GM18858 (cell line): ENCODE results near the gene DIP2A.
"Not testable (repeated sequence)": the region's sequence is repeated elsewhere in the genome, so short reads cannot be mapped to it uniquely, and the experiment has no call there.

ENCODE experiments used
- ATAC-seq: cut with Tn5 transposase; IDR thresholded peaks from one replicate; pipeline ENCODE4 v1.9.1; 2021; ENCODE audit not compliant: unreplicated experiment

The DIP2A gene

DNA sequence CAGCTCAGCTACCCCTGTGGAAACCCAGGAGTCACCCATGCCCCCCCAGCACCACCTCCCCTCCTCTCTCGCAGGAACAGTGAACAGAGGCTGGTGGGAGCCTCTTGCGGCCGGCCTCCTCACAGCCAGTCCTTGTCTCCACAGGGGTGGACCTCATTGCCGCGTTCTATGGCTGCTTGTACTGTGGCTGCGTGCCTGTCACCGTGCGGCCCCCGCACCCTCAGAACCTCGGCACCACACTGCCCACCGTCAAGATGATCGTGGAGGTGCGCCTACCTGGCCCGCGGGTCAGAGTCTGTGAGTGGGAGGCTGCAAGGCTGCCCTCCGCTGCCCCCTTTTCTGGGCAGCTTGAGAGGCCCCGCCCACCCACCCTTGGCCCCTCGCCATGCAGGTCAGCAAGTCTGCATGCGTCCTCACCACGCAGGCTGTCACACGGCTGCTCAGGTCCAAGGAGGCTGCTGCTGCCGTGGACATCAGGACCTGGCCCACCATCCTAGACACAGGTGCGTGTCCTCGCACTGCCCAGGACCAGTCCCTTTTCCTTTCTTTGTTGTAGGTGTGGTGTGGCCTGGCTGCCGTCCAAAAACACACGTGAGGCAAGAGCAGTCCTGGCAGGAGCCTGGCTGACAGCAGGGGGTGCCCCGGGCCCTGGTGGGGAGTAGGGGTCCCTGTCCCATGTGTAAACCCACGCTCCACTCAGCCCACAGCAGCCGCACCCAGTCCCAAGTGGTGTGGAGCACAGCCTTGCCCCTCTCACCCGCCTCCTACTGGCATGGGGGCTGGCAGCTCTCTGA is 95.9 kb downstream of the DIP2A start:
- no peak for ATAC-seq

DNA sequence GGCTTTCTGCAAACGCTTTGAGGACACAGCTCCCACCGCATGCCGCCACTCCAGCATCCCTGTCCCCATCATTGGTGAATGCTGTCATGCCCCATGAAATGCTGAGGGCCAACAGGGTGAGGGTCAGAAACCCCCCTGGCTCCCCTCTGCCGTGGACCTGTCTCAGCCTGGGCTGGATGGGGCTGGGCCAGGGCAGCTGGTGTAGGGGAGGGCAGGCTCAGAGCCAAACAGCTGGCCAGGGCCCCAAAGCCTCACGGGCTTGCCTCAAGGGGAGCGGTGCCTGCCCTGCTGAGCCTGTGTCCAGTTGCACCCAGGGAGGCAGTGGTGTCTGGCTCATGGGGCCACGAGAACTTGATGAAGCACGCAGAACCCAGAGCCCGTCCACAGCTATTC is 96.5 kb downstream of the DIP2A start:
- ATAC-seq = no peak

GRCh38 chr21:46555678-46556077 is 97.0 kb downstream of the DIP2A start:
- ATAC-seq = no peak

DNA sequence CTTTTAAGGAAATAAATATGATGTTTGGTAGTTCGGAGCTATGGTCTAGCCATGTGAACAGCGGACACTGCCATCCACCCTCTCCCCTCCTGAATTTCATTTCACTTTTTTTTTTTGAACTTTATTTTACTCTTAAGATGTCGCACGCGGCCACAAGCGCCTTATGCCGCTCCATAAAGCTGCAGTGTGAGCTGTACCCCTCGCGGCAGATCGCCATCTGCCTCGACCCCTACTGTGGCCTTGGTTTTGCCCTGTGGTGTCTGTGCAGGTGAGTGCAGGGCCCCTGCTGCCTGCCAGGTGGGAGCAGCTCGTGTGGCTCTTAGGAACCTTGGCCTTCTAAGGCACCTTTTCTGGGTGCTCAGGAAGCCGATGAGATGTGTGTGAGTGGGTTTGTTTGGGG is 98.1 kb downstream of the DIP2A start:
- ATAC-seq = no peak

- no peak for ATAC-seq
These were observed 98.8 kb downstream of the DIP2A start for GRCh38 chr21:46557469-46557868.

- no peak for ATAC-seq
These were observed 99.3 kb downstream of the DIP2A start for GRCh38 chr21:46557919-46558392.

- no peak for ATAC-seq
These were observed 100.7 kb downstream of the DIP2A start for GRCh38 chr21:46559291-46559983.

GRCh38 chr21:46560568-46561444 is 102.1 kb downstream of the DIP2A start:
- ATAC-seq = no peak

- ATAC-seq = no peak
These were observed 102.9 kb downstream of the DIP2A start for GRCh38 chr21:46561445-46562090.

GRCh38 chr21:46562472-46562871 is 103.8 kb downstream of the DIP2A start:
- ATAC-seq = no peak

GRCh38 chr21:46562964-46563607 is 104.4 kb downstream of the DIP2A start:
- no peak for ATAC-seq

- ATAC-seq = no peak
These were observed 105.7 kb downstream of the DIP2A start for GRCh38 chr21:46564391-46564790.

DNA sequence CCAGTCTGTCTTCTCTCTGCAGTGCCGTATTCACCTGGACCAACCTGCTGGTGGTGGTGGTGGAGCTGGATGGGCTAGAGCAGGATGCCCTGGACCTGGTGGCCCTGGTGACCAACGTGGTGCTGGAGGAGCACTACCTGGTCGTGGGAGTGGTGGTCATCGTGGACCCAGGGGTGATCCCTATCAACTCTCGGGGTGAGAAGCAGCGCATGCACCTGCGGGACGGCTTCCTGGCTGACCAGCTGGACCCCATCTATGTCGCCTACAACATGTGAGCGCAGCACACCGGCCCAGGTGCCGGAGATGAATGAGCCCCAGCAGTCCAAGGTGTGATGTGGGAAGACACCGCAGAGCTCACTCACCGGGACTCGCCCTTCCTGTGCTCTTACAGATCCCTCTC is 108.7 kb downstream of the DIP2A start:
- ATAC-seq = no peak

DNA sequence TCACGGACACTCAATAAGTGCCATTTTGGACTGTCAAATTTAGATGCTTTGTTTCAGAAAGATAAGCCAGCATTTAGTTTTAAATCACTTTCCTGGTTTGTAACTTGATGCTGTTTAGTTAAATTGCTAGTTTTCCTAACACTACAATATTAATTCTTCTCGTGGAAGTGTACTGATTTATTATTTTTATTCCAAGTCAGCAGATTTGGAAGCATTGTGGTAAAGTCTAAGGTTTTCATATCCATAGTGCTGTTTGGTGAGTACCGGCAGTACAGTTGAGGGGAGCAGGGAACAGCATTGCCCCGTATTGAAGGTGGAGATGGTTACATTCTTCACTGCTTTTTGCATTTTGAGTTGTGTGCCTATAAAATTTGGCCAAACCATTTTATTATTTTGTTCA is 109.9 kb downstream of the DIP2A start:
- ATAC-seq = no peak

DNA sequence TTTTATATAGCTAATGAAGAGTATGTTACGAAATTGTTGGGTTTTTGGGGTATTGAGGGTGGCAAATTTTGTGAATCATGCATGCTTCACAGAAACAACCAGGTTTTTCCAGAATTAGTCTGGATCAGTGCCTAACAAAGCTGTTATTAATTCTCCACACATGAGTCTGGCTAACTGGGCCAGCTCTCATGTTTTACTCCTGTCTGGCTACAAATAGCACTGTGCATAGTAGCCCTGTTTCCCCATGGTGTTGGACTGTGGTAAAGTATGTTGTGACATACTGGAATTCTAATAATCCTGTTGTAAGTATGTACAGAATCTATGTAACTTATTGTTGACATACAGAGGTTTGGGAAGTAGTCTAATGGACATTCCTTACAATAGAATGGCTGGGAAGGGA is 110.4 kb downstream of the DIP2A start:
- ATAC-seq = no peak

GRCh38 chr21:46570119-46570518 is 111.4 kb downstream of the DIP2A start:
- no peak for ATAC-seq

- ATAC-seq = no peak
These were observed 111.9 kb downstream of the DIP2A start for GRCh38 chr21:46570631-46571030.

GRCh38 chr21:46572850-46573249 is 114.2 kb downstream of the DIP2A start:
- no peak for ATAC-seq

- ATAC-seq = not testable (repeated sequence)
These were observed 119.1 kb downstream of the DIP2A start for GRCh38 chr21:46577786-46578185.

- ATAC-seq = not testable (repeated sequence)
These were observed 120.7 kb downstream of the DIP2A start for GRCh38 chr21:46579394-46579793.
